Neural progenitor cell (in vitro differentiated cells): ENCODE data around the gene GPR34.

Experiments used
- CTCF ChIP-seq: fragments of 200-600 bp; sonication (generic); IDR thresholded peaks from 2 replicates; pipeline ENCODE4 v1.5.1; 2017; ENCODE audit warnings: antibody characterized with exemption, mild to moderate bottlenecking
- EZH2 ChIP-seq: fragments of 200-600 bp; sonication (generic); IDR thresholded peaks from 2 replicates; pipeline ENCODE4 v1.6.1; 2017; ENCODE audit warnings: antibody characterized with exemption, mild to moderate bottlenecking, moderate library complexity

GRCh38 chrX:41693024-41693423, 4.3 kb downstream of the GPR34 start:
- no peak for TF ChIP-seq CTCF
- TF ChIP-seq EZH2 = no peak
